Osteoblast (primary cell): ENCODE results near the gene CDT1. TPM values are rescaled to one million over a fixed set of nuclear protein-coding genes. Genes with fewer than 3 reads are reported as not detected.

Experiments used
- DNase-seq: peaks from one replicate; pipeline ENCODE4 v3.0.0; 2011; ENCODE audit warnings: low spot score, mixed read lengths; ENCODE audit not compliant: insufficient read length; ENCODE audit errors: missing footprints
- H2AFZ ChIP-seq: 2 replicates; pipeline ENCODE4 v1.6.0; 2011; ENCODE audit warnings: mild to moderate bottlenecking, low read length
- H3K27ac ChIP-seq: 2 replicates; pipeline ENCODE4 v1.5.1; 2011; ENCODE audit warnings: mild to moderate bottlenecking, low read depth, low read length, moderate library complexity
- H3K27me3 ChIP-seq: 2 replicates; pipeline ENCODE4 v1.6.0; 2012; ENCODE audit warnings: mild to moderate bottlenecking, control low read depth, inconsistent platforms, low read length, moderate library complexity; ENCODE audit not compliant: insufficient read depth
- H3K36me3 ChIP-seq: 2 replicates; pipeline ENCODE4 v1.5.1; 2011; ENCODE audit warnings: mild to moderate bottlenecking, low read length, control low read depth, moderate library complexity; ENCODE audit not compliant: insufficient read depth
- H3K4me1 ChIP-seq: 2 replicates; pipeline ENCODE4 v1.5.1; 2011; ENCODE audit warnings: mild to moderate bottlenecking, low read length, control low read depth, moderate library complexity; ENCODE audit not compliant: insufficient read depth
- H3K4me2 ChIP-seq: 2 replicates; pipeline ENCODE4 v1.6.0; 2011; ENCODE audit warnings: mild to moderate bottlenecking, low read length; ENCODE audit not compliant: insufficient read depth
- H3K4me3 ChIP-seq: fragments of 200-600 bp; sonication (generic); 3 replicates; pipeline ENCODE4 v1.5.1; 2012; ENCODE audit warnings: mild to moderate bottlenecking, low read length, inconsistent platforms; ENCODE audit not compliant: insufficient read depth
- H3K79me2 ChIP-seq: 2 replicates; pipeline ENCODE4 v1.6.0; 2012; ENCODE audit warnings: mild to moderate bottlenecking, low read length, control low read depth, inconsistent platforms; ENCODE audit not compliant: insufficient read depth
- H3K9me3 ChIP-seq: 2 replicates; pipeline ENCODE4 v1.5.1; 2011; ENCODE audit warnings: low read depth, low read length, control low read depth
- H4K20me1 ChIP-seq: 2 replicates; pipeline ENCODE4 v1.6.0; 2012; ENCODE audit warnings: mild to moderate bottlenecking, low read length, control low read depth; ENCODE audit not compliant: insufficient read depth
- CTCF ChIP-seq: IDR thresholded peaks from 2 replicates; pipeline ENCODE4 v1.5.1; 2011; ENCODE audit warnings: mild to moderate bottlenecking, low read depth, low read length, moderate library complexity; ENCODE audit errors: extremely low read depth
- total RNA-seq: library from RNA; depleted of rRNA; stranded (reverse); fragments of >200 nt; gene quantifications from 2 replicates; pipeline ENCODE4 v1.2.3, GENCODE V29; 2012

The CDT1 gene
- total RNA-seq, 1 donor, result 2.9 TPM

- H4K20me1 ChIP-seq, result peaks cover 80% of the 10 kb centered on the region
- no peak for TF ChIP-seq CTCF
- no peaks in the 10 kb centered on the region for H3K27me3 ChIP-seq
- H3K79me2 ChIP-seq, result peaks cover 100% of the 10 kb centered on the region
- no peak overlapping the region for H2AFZ ChIP-seq
- H3K9me3 ChIP-seq, result no peaks in the 10 kb centered on the region
- peak overlapping the region; percentile 17 for H3K27ac ChIP-seq
- peak; percentile 98 for DNase-seq
- H3K4me1 ChIP-seq, result peaks cover 32% of the 10 kb centered on the region
- H3K4me2 ChIP-seq, result no peak overlapping the region
- H3K36me3 ChIP-seq, result no peaks in the 10 kb centered on the region
- no peak overlapping the region for H3K4me3 ChIP-seq
Observed at GRCh38 chr16:88764913-88765349, 38.7 kb upstream of the CDT1 start.

GRCh38 chr16:88766975-88767374, 36.6 kb upstream of the CDT1 start:
- TF ChIP-seq CTCF, result no peak
- H3K4me1 ChIP-seq, result peaks cover 49% of the 10 kb centered on the region
- no peaks in the 10 kb centered on the region for H3K27me3 ChIP-seq
- H3K27ac ChIP-seq, result no peak overlapping the region
- H3K9me3 ChIP-seq, result no peaks in the 10 kb centered on the region
- H3K4me3 ChIP-seq, result no peak overlapping the region
- H3K36me3 ChIP-seq, result no peaks in the 10 kb centered on the region
- peaks cover 82% of the 10 kb centered on the region for H4K20me1 ChIP-seq
- no peak overlapping the region for H2AFZ ChIP-seq
- peaks cover 98% of the 10 kb centered on the region for H3K79me2 ChIP-seq
- H3K4me2 ChIP-seq, result no peak overlapping the region
- peak; percentile 89 for DNase-seq

- no peak overlapping the region for H2AFZ ChIP-seq
- H3K27ac ChIP-seq, result peak overlapping the region; percentile 65
- peak; percentile 87 for DNase-seq
- no peak for TF ChIP-seq CTCF
- H3K4me1 ChIP-seq, result peaks cover 55% of the 10 kb centered on the region
- H4K20me1 ChIP-seq, result peaks cover 79% of the 10 kb centered on the region
- no peaks in the 10 kb centered on the region for H3K27me3 ChIP-seq
- H3K36me3 ChIP-seq, result no peaks in the 10 kb centered on the region
- no peaks in the 10 kb centered on the region for H3K9me3 ChIP-seq
- peak overlapping the region; percentile 76 for H3K4me2 ChIP-seq
- peaks cover 98% of the 10 kb centered on the region for H3K79me2 ChIP-seq
- peak overlapping the region; percentile 18 for H3K4me3 ChIP-seq
Observed at GRCh38 chr16:88767546-88768070, 36.0 kb upstream of the CDT1 start.

GRCh38 chr16:88768071-88768783, 35.4 kb upstream of the CDT1 start:
- Histone ChIP-seq H3K79me2 (peaks cover 93% of the 10 kb centered on the region), H3K27ac (peak overlapping the region; percentile 65), H3K4me3 (peak overlapping the region; percentile 18), H3K4me2 (peak overlapping the region; percentile 76), H3K4me1 (peaks cover 61% of the 10 kb centered on the region), H3K9me3 (no peaks in the 10 kb centered on the region), H4K20me1 (peaks cover 80% of the 10 kb centered on the region), H3K36me3 (no peaks in the 10 kb centered on the region), H2AFZ (peak overlapping the region; percentile 35), H3K27me3 (no peaks in the 10 kb centered on the region)
- no peak for TF ChIP-seq CTCF
- peak; percentile 98 for DNase-seq
